Progenitor cell of endocrine pancreas (in vitro differentiated cells): Measurements from ENCODE around the gene PROSER3. TPM values are rescaled to one million over a fixed set of nuclear protein-coding genes. Genes with fewer than 3 reads are reported as not detected.

Source experiments
- DNase-seq: peaks from one replicate; pipeline ENCODE4 v3.0.0; 2021; ENCODE audit warnings: low spot score; ENCODE audit not compliant: unreplicated experiment
- H3K27ac Mint-ChIP-seq: 2 replicates; pipeline ENCODE4 v1.8.0; 2021; ENCODE audit warnings: mild to moderate bottlenecking, moderate library complexity, mixed read lengths
- H3K27me3 Mint-ChIP-seq: 2 replicates; pipeline ENCODE4 v1.8.0; 2021; ENCODE audit warnings: mixed read lengths
- H3K36me3 Mint-ChIP-seq: 2 replicates; pipeline ENCODE4 v1.8.0; 2022; ENCODE audit warnings: mixed read lengths; ENCODE audit not compliant: insufficient read depth
- H3K4me1 Mint-ChIP-seq: 2 replicates; pipeline ENCODE4 v1.8.0; 2021; ENCODE audit warnings: low read depth, mixed read lengths
- H3K4me3 Mint-ChIP-seq: 2 replicates; pipeline ENCODE4 v1.8.0; 2021; ENCODE audit warnings: low read depth, mild to moderate bottlenecking, moderate library complexity, mixed read lengths
- H3K9me3 Mint-ChIP-seq: 2 replicates; pipeline ENCODE4 v1.8.0; 2021; ENCODE audit warnings: low read depth, mixed read lengths
- total RNA-seq: library from RNA; stranded (reverse); gene quantifications from 2 replicates; pipeline ENCODE4 v1.2.1, GENCODE V29; 2021
- TF ChIP-seq, protein P1 (sequence below): fragments of 200-600 bp; sonication (generic); IDR thresholded peaks from one replicate; pipeline ENCODE4 v1.5.0; 2021; ENCODE audit warnings: antibody characterized with exemption, mild to moderate bottlenecking; ENCODE audit not compliant: unreplicated experiment

The PROSER3 gene
- total RNA-seq, 1 donor from 2014 or later, result 58.6 TPM

DNA sequence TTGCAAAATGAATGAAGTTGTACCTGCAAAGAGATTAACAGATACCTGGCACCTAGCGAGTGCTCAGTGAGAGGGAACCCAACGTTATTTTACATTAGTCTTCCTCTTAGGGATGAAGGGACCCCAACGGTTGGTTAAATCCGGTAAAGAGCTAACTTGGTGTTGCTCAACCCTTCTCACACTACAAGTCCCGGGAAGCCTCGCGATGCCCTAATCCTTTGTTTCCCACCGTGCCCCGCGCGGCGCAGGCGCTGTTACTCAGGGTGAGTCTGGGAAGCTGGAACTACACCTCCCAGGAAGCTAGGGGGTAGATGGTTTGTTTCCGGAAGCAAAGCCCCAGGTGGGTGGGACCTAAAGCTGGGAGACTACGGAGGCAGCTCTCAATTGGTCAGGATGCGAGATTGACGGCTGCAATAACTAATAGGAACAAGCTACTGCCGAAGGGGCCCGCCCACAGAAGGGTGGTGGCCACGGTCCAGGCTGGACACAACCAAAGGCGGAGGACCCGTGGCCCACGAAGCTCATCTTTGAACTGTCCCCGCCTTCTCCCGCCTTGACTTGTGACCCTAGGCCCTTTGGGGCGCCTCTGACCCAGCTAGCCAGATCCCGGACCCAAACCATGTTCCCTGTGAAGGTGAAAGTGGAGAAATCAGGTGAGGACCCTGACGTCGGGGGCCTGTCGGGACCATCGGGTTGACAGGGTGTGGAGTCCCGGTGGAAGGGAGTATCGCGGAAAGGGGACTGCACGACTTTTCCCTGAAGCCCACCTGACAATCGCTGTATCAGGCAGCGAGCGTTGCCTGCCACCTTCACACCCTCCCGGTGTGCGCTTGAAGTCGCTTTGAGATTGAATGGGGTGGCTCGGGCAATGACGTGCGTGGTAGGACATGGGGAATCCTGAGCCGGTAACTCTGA lies 9.6 kb upstream of the PROSER3 start, which contains the start of gene LIN37:
Gene LIN37, plus strand, starts transcription at position 471 of the 915 bp plus-strand sequence. Its CDS starts 149 bp downstream, at position 620.
- H3K9me3 Mint-ChIP-seq, result no peaks in the 10 kb centered on the region
- TF ChIP-seq, protein P1, sequence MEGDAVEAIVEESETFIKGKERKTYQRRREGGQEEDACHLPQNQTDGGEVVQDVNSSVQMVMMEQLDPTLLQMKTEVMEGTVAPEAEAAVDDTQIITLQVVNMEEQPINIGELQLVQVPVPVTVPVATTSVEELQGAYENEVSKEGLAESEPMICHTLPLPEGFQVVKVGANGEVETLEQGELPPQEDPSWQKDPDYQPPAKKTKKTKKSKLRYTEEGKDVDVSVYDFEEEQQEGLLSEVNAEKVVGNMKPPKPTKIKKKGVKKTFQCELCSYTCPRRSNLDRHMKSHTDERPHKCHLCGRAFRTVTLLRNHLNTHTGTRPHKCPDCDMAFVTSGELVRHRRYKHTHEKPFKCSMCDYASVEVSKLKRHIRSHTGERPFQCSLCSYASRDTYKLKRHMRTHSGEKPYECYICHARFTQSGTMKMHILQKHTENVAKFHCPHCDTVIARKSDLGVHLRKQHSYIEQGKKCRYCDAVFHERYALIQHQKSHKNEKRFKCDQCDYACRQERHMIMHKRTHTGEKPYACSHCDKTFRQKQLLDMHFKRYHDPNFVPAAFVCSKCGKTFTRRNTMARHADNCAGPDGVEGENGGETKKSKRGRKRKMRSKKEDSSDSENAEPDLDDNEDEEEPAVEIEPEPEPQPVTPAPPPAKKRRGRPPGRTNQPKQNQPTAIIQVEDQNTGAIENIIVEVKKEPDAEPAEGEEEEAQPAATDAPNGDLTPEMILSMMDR, result no peak
- H3K27me3 Mint-ChIP-seq, result no peaks in the 10 kb centered on the region
- H3K4me1 Mint-ChIP-seq, result peaks cover 30% of the 10 kb centered on the region
- H3K36me3 Mint-ChIP-seq, result peaks cover 4% of the 10 kb centered on the region
- peak; percentile 97 for DNase-seq
- H3K4me3 Mint-ChIP-seq, result peak within 1 kb of the TSS; percentile 98
- peak within 1 kb of the TSS; percentile 90 for H3K27ac Mint-ChIP-seq

DNA sequence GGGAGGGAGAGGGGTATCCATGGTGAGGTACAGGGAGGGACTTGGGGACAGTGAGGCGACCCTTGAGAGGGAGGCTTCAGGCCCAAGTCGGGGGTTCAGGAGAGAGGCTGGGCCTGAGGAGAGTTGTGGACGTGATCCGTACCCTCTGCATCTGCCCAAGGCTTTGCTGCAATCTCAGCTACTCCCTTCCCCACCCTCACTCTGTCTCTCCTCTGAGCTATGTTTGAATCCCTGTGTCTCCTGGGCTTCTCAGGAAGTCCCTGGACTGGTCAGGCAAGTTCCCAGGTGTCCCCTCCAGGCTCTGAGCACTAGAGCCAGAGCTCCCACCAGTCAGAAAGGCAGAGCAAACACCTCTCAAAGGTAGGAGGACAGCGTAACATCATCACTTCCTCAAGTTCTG lies 7.8 kb upstream of the PROSER3 start:
- H3K4me1 Mint-ChIP-seq, result peaks cover 27% of the 10 kb centered on the region
- TF ChIP-seq, protein P1, result no peak
- DNase-seq, result no peak
- peaks cover 14% of the 10 kb centered on the region for H3K36me3 Mint-ChIP-seq
- H3K9me3 Mint-ChIP-seq, result no peaks in the 10 kb centered on the region
- H3K27ac Mint-ChIP-seq, result no peak overlapping the region
- peaks cover 12% of the 10 kb centered on the region for H3K27me3 Mint-ChIP-seq
- H3K4me3 Mint-ChIP-seq, result peak overlapping the region; percentile 49

DNA sequence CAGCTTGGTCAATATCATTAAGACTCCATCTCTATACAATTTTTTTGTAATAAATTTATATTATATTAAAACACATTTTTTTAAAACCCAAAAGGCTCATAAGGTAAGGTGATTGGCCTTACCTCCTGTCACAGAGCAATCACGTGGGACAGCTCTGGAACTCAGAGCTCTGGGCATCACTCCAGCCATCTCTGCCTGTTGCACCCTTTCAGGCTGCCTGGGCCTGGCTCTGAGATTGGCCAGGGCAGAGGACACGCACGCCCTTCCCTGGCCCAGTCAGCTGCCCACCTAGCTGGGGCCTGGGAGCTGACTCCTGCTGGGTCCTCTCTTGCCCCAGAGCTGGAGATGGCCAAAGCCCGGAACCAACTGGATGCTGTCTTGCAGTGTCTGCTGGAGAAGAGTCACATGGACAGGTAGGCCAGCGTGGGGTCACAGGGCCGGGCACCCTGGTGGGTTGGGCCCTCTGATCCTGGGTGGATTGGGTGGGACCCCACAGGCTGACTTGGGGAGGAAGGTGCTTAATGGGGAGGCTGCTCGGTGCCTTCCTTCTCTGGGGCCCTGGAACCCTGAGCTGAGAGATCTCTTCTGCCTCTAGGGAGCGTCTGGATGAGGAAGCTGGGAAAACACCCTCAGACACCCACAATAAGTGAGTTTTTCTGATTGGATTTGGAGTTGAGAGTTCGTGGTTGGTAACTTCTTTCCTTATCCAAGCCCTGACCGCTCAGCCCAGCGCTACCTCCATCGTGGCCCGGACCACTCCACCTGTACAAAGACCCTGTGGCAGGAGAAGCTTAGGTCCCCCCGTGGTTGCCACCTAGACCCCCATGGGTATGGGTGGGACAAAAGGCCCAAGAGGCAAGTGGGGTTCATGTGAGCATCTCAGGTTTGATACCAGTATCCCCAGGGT lies 5.9 kb upstream of the PROSER3 start:
- Mint-ChIP-seq H3K4me3 (no peak overlapping the region), H3K27me3 (peaks cover 20% of the 10 kb centered on the region), H3K36me3 (peaks cover 16% of the 10 kb centered on the region), H3K9me3 (no peaks in the 10 kb centered on the region), H3K27ac (no peak overlapping the region), H3K4me1 (peaks cover 20% of the 10 kb centered on the region)
- DNase-seq, result no peak
- TF ChIP-seq, protein P1, result no peak

DNA sequence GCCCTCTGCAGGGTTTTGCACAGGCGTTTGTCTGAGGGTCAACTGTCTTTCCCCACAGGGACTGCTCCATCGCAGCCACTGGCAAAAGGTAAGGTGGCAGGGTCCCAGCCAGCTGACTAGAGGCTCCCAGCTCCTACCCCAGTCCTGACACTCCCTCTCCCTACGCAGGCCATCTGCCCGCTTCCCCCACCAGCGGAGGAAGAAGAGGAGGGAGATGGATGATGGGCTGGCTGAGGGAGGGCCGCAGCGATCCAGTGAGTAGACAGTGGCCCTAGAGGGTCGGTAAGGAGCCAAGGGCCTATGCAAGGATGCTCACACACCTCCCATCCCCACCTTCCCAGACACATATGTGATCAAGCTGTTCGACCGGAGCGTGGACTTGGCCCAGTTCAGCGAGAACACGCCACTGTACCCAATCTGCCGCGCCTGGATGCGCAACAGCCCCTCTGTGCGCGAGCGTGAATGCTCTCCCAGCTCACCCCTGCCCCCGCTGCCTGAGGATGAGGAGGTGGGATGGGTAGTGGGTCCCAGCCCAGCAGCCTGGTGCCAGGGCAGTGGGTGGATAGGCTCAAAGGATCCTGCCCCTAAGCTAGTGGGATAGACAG lies 5.1 kb upstream of the PROSER3 start:
- Mint-ChIP-seq H3K4me1 (peaks cover 20% of the 10 kb centered on the region), H3K4me3 (no peak overlapping the region), H3K36me3 (peaks cover 15% of the 10 kb centered on the region), H3K9me3 (no peaks in the 10 kb centered on the region), H3K27me3 (peaks cover 20% of the 10 kb centered on the region), H3K27ac (no peak overlapping the region)
- TF ChIP-seq, protein P1, result no peak
- no peak for DNase-seq
